ENCODE results near the gene RPP21.
"Not testable (repeated sequence)": the region's sequence is repeated elsewhere in the genome, so short reads cannot be mapped to it uniquely, and the experiment has no call there.

DNA sequence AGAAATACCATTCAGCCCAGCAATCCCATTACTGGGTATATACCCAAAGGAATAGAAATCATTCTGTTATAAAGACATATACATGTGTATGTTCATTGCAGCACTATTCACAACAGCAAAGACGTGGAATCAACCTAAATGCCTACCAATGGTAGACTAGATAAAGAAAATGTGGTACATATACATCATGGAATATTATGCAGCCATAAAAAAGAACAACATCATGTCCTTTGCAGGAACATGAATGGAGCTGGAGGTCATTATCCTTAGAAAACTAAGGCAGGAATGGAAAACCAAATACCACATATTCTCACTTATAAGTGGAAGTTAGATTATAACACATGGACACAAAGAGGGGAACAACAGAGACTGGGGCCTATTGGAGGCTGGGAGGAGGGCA, 24.3 kb downstream of the RPP21 start:
- TF ChIP-seq, protein P1, sequence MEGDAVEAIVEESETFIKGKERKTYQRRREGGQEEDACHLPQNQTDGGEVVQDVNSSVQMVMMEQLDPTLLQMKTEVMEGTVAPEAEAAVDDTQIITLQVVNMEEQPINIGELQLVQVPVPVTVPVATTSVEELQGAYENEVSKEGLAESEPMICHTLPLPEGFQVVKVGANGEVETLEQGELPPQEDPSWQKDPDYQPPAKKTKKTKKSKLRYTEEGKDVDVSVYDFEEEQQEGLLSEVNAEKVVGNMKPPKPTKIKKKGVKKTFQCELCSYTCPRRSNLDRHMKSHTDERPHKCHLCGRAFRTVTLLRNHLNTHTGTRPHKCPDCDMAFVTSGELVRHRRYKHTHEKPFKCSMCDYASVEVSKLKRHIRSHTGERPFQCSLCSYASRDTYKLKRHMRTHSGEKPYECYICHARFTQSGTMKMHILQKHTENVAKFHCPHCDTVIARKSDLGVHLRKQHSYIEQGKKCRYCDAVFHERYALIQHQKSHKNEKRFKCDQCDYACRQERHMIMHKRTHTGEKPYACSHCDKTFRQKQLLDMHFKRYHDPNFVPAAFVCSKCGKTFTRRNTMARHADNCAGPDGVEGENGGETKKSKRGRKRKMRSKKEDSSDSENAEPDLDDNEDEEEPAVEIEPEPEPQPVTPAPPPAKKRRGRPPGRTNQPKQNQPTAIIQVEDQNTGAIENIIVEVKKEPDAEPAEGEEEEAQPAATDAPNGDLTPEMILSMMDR (IDR thresholded peaks at IDR 0.05): not testable (repeated sequence)
- TF ChIP-seq POLR2A (IDR thresholded peaks at IDR 0.05); POLR2AphosphoS5 (IDR thresholded peaks at IDR 0.05; ENCODE audit: insufficient read depth in 1 of 2, low read depth in 1 of 2): not testable (repeated sequence)
